ENCODE results near the gene UGGT2. TPM values are rescaled to one million over a fixed set of nuclear protein-coding genes. Genes with fewer than 3 reads are reported as not detected.

UGGT2 gene
- total RNA-seq: 110 and 111 TPM in 2 replicates

GRCh38 chr13:96053003-96053703 lies at the start of gene UGGT2:
Gene UGGT2, minus strand, starts transcription at chr13:96053401. Its CDS starts 89 bp downstream, at chr13:96053312.

GRCh38 chr13:96089749-96090239 lies 36.6 kb upstream of the UGGT2 start, which contains the start of gene HS6ST3:
Gene HS6ST3, plus strand, starts transcription at chr13:96090107.

Other genes starting within 250 kb of the UGGT2 start
- 0.20 and 1.4 TPM in 2 replicates for gene HS6ST3, start 36.7 kb upstream of the UGGT2 start, total RNA-seq

Data from smooth muscle cell of the pulmonary artery (primary cell).